HepG2 (cell line): ENCODE measurements around the gene FOXD3. TPM values are rescaled to one million over a fixed set of nuclear protein-coding genes. Genes with fewer than 3 reads are reported as not detected.

Source experiments
- ATAC-seq: fragments of 200-7000 bp; cut with Tn5 transposase; 3 replicates; pipeline ENCODE4 v1.9.1; 2020; ENCODE audit warnings: mild to moderate bottlenecking, moderate library complexity
- BruUV-seq: library from RNA; stranded (reverse); fragments of 400-500 nt; replicated peaks from 2 replicates; lab custom pipeline; 2021; lab: Mats Ljungman, UMichigan
- CTCF ChIA-PET: fragments of 300-600 bp; formaldehyde crosslinking; extraction: SDS; loops from one replicate; lab custom pipeline; 2021; ENCODE audit warnings: low total read pairs, inconsistent platforms, low intra/inter-chr PET ratio; lab: Yijun Ruan, JAX
- POLR2A ChIA-PET: fragments of 350-600 bp; sonication (Branson Sonifier 250); formaldehyde crosslinking; loops from one replicate; lab custom pipeline; 2020; ENCODE audit warnings: antibody characterized with exemption, inconsistent platforms; lab: Yijun Ruan, JAX
- DNase-seq: peaks from one replicate; pipeline ENCODE4 v3.0.0-alpha.2; 2015; ENCODE audit warnings: low spot score
- FAIRE-seq: peaks from 3 replicates; lab custom pipeline; 2011; peaks lifted over from hg19 to GRCh38; lab: Jason Lieb, UNC
- H2AFZ ChIP-seq: one replicate; pipeline ENCODE4 v1.6.1; 2011; ENCODE audit warnings: low read length, inconsistent platforms
- H3K27ac ChIP-seq: fragments of 300-600 bp; 3 replicates; pipeline ENCODE4 v1.8.0; 2011; ENCODE audit warnings: mixed run types, mild to moderate bottlenecking, mixed read lengths, low read length, inconsistent platforms; ENCODE audit not compliant: insufficient read depth; ENCODE audit errors: extremely low read length
- H3K27me3 ChIP-seq, 2 experiments: fragments of 200-600 bp in 1 of 2; 2 replicates in 1 of 2; 3 replicates in 1 of 2; pipeline versions ENCODE4 v1.6.0 to v1.8.0; 2011; ENCODE audit warnings: low read length in 2 of 2, mild to moderate bottlenecking in 2 of 2, moderate library complexity in 2 of 2, inconsistent platforms in 1 of 2; ENCODE audit not compliant: insufficient read depth in 2 of 2, control insufficient read depth in 1 of 2
- H3K36me3 ChIP-seq, 2 experiments: fragments of 200-600 bp in 1 of 2; replicated peaks in 1 of 2; 2 replicates in 1 of 2; 3 replicates in 1 of 2; pipeline versions ENCODE4 v1.5.1 to v1.8.0; 2011; ENCODE audit warnings: low read length in 2 of 2, inconsistent platforms in 1 of 2; ENCODE audit not compliant: insufficient read depth in 2 of 2, control insufficient read depth in 1 of 2
- H3K4me1 ChIP-seq: 2 replicates; pipeline ENCODE4 v1.5.1; 2012; ENCODE audit warnings: low read length, inconsistent platforms; ENCODE audit not compliant: insufficient read depth
- H3K4me2 ChIP-seq: 2 replicates; pipeline ENCODE4 v1.6.0; 2011; ENCODE audit warnings: low read depth, low read length, inconsistent platforms
- H3K4me3 ChIP-seq, 3 experiments: fragments of 200-600 bp in 1 of 3; sonication (generic), shearing (Covaris generic) in 1 of 3; replicated peaks in 1 of 3; 2 replicates each; pipeline ENCODE4 v1.5.1; 2011 to 2016; ENCODE audit warnings: low read length in 3 of 3, inconsistent platforms in 2 of 3, low read depth in 2 of 3, mild to moderate bottlenecking in 2 of 3, control low read depth in 1 of 3, mixed read lengths in 1 of 3; ENCODE audit not compliant: insufficient read depth in 1 of 3
- H3K79me2 ChIP-seq: one replicate; pipeline ENCODE4 v1.6.1; 2011; ENCODE audit warnings: low read length, inconsistent platforms; ENCODE audit not compliant: insufficient read depth
- H3K9ac ChIP-seq: 2 replicates; pipeline ENCODE4 v1.6.0; 2011; ENCODE audit warnings: mild to moderate bottlenecking, low read depth, low read length, inconsistent platforms; ENCODE audit not compliant: insufficient read depth
- H3K9me3 ChIP-seq: 2 replicates; pipeline ENCODE4 v1.5.1; 2012; ENCODE audit warnings: mild to moderate bottlenecking, low read length
- H4K20me1 ChIP-seq: 2 replicates; pipeline ENCODE4 v1.6.0; 2011; ENCODE audit warnings: inconsistent platforms, mild to moderate bottlenecking, low read length, moderate library complexity; ENCODE audit not compliant: insufficient read depth
- ARHGAP35 ChIP-seq: sonication (generic); formaldehyde crosslinking; IDR thresholded peaks from 2 replicates; pipeline ENCODE4 v1.9.0; 2022; ENCODE audit warnings: mild to moderate bottlenecking, inconsistent platforms, moderate library complexity, missing genetic modification reagents, borderline replicate concordance
- BCLAF1 ChIP-seq: fragments of 450-650 bp; IDR thresholded peaks from 2 replicates; pipeline ENCODE4 v1.6.1; 2017; ENCODE audit warnings: mild to moderate bottlenecking
- FOXA1 ChIP-seq, 2 experiments: fragments of 450-650 bp in 1 of 2; sonication (generic) in 1 of 2; formaldehyde crosslinking in 1 of 2; IDR thresholded peaks; 2 replicates each; pipeline versions ENCODE4 v1.4.0 to v1.6.1; 2016 to 2020; ENCODE audit warnings: missing genetic modification reagents in 1 of 2
- HNRNPUL1 ChIP-seq: fragments of 200-400 bp; formaldehyde crosslinking; IDR thresholded peaks from 2 replicates; pipeline ENCODE4 v1.6.1; 2017; ENCODE audit warnings: low read depth, mild to moderate bottlenecking, low read length, moderate library complexity
- JUN ChIP-seq: sonication (generic); formaldehyde crosslinking; IDR thresholded peaks from 2 replicates; pipeline ENCODE4 v1.4.0; 2020; ENCODE audit warnings: mild to moderate bottlenecking, missing genetic modification reagents
- MLXIP ChIP-seq: sonication (generic); formaldehyde crosslinking; IDR thresholded peaks from 2 replicates; pipeline ENCODE4 v1.9.0; 2021; ENCODE audit warnings: missing genetic modification reagents, borderline replicate concordance
- NFE2 ChIP-seq: sonication (generic); formaldehyde crosslinking; IDR thresholded peaks from 2 replicates; pipeline ENCODE4 v1.4.0; 2020; ENCODE audit warnings: missing genetic modification reagents
- RORA ChIP-seq: sonication (generic); formaldehyde crosslinking; IDR thresholded peaks from 2 replicates; pipeline ENCODE4 v1.5.0; 2020; ENCODE audit warnings: mild to moderate bottlenecking, missing genetic modification reagents, moderate library complexity
- SNAPC5 ChIP-seq: sonication (generic); formaldehyde crosslinking; IDR thresholded peaks from 2 replicates; pipeline ENCODE4 v1.8.1; 2023; ENCODE audit warnings: mild to moderate bottlenecking, missing genetic modification reagents, borderline replicate concordance
- SYNCRIP ChIP-seq: fragments of 200-400 bp; formaldehyde crosslinking; IDR thresholded peaks from 2 replicates; pipeline ENCODE4 v1.6.1; 2018; ENCODE audit warnings: mild to moderate bottlenecking, low read depth, low read length; ENCODE audit not compliant: insufficient read depth
- ZBTB20 ChIP-seq: sonication (generic); formaldehyde crosslinking; IDR thresholded peaks from 2 replicates; pipeline ENCODE4 v1.8.1; 2023; ENCODE audit warnings: missing genetic modification reagents, low read depth, mild to moderate bottlenecking, borderline replicate concordance
- ZNF101 ChIP-seq: sonication (generic); formaldehyde crosslinking; IDR thresholded peaks from 2 replicates; pipeline ENCODE4 v1.4.0; 2020; ENCODE audit warnings: mild to moderate bottlenecking, low read depth, missing genetic modification reagents, borderline replicate concordance
- ZNF143 ChIP-seq: sonication (generic); formaldehyde crosslinking; IDR thresholded peaks from 2 replicates; pipeline ENCODE4 v1.4.0; 2020; ENCODE audit warnings: missing genetic modification reagents
- ZNF251 ChIP-seq: sonication (generic); formaldehyde crosslinking; IDR thresholded peaks from 2 replicates; pipeline ENCODE4 v1.9.0; 2021; ENCODE audit warnings: mild to moderate bottlenecking, missing genetic modification reagents
- ZNF333 ChIP-seq: sonication (generic); formaldehyde crosslinking; IDR thresholded peaks from 2 replicates; pipeline ENCODE4 v1.4.0; 2020; ENCODE audit warnings: mild to moderate bottlenecking, missing genetic modification reagents, borderline replicate concordance
- ZNF782 ChIP-seq: sonication (generic); formaldehyde crosslinking; IDR thresholded peaks from 2 replicates; pipeline ENCODE4 v1.4.0; 2020; ENCODE audit warnings: missing genetic modification reagents, mild to moderate bottlenecking, borderline replicate concordance
- ZNF891 ChIP-seq: sonication (generic); formaldehyde crosslinking; IDR thresholded peaks from 2 replicates; pipeline ENCODE4 v1.5.0; 2020; ENCODE audit warnings: mild to moderate bottlenecking, missing genetic modification reagents
- WGBS: methylation state at CpG from one replicate; pipeline ENCODE4 v1.1.6; 2017; ENCODE audit warnings: low lambda C conversion rate; 5-methylcytosine and 5-hydroxymethylcytosine counted together
- in situ Hi-C: cut with HindIII; loops from 2 replicates; pipeline ENCODE4 v1.10.0; 2017; ENCODE audit warnings: low pct_unique_long_range_greater_than_20kb; ENCODE audit not compliant: extremely low pct_ligation_motif_present
- intact Hi-C: fragments of 100-400 bp; cut with micrococcal nuclease; formaldehyde crosslinking; loops from one replicate; pipeline ENCODE4 v1.10.0; 2022; ENCODE audit not compliant: unreplicated experiment
- polyA plus RNA-seq, 8 experiments: library from polyadenylated mRNA; depleted of rRNA in 3 of 8; stranded (reverse) in 7 of 8; unstranded in 1 of 8; fragments of >200 nt; fragmentation: Illumina TruSeq in 4 of 8; extraction: Trizol in 4 of 8; gene quantifications; 2 replicates each; pipeline versions ENCODE4 v1.2.1 to v1.2.3, GENCODE V29; 2011 to 2016; ENCODE audit warnings: low read depth in 4 of 8, missing spikeins in 1 of 8, mixed read lengths in 1 of 8; ENCODE audit not compliant: insufficient read depth in 1 of 8
- total RNA-seq, 5 experiments: library from RNA; depleted of rRNA; stranded (reverse); fragments of >200 nt; fragmentation: Illumina TruSeq; extraction: Trizol; gene quantifications; 2 replicates each; pipeline ENCODE4 v1.2.3, GENCODE V29; 2016; ENCODE audit warnings: low read depth in 1 of 5

Gene FOXD3
- total and polyA plus RNA-seq, 2 of the 13 experiments (the other 11 are each of a cell fraction or from before 2014, with no cell fraction given) = not detected

GRCh38 chr1:63321785-63322113 is 618 bp upstream of the FOXD3 start:
- Histone ChIP-seq H3K9me3 (no peaks in the 10 kb centered on the region), H3K79me2 (no peaks in the 10 kb centered on the region), H3K4me1 (peaks cover 19% of the 10 kb centered on the region), H2AFZ (no peak overlapping the region), H3K9ac (no peak overlapping the region), H3K4me2 (peak overlapping the region; percentile 69), H3K27ac (no peak overlapping the region), H4K20me1 (no peaks in the 10 kb centered on the region), H3K27me3 (peaks cover 10 to 59% of the 10 kb centered on the region in 2 experiments), H3K4me3 (peak overlapping the region in 2 of 3 experiments; percentile 57 to 59; a peak in 3 of 6 replicates), H3K36me3 (no peaks in the 10 kb centered on the region)
- no peak for DNase-seq
- intact Hi-C loops (no loop called here), in situ Hi-C loops (no loop called here)
- no peak for FAIRE-seq
- TF ChIP-seq ZBTB20 (CRISPR knock-in tag) (no peak), ZNF782 (CRISPR knock-in tag) (no peak), BCLAF1 (no peak), JUN (CRISPR knock-in tag) (no peak), MLXIP (CRISPR knock-in tag) (no peak), SYNCRIP (no peak), HNRNPUL1 (no peak), ZNF891 (CRISPR knock-in tag) (no peak), FOXA1 (IDR thresholded peaks at IDR 0.05) (no peak), FOXA1 (CRISPR knock-in tag; IDR thresholded peaks at IDR 0.05) (no peak), RORA (no peak), ZNF251 (CRISPR knock-in tag) (no peak), SNAPC5 (CRISPR knock-in tag) (no peak), NFE2 (CRISPR knock-in tag) (no peak), ARHGAP35 (no peak), ZNF143 (CRISPR knock-in tag) (no peak), ZNF333 (CRISPR knock-in tag) (no peak), ZNF101 (CRISPR knock-in tag) (no peak)
- ChIA-PET CTCF (no interaction called here), POLR2A (no interaction called here)
- no TSS peak for BruUV-seq
- no peak for ATAC-seq
- WGBS = 58% methylated on average over 12 of the region's 12 CpGs
